ENCODE data around the gene NSMCE4A.

DNA sequence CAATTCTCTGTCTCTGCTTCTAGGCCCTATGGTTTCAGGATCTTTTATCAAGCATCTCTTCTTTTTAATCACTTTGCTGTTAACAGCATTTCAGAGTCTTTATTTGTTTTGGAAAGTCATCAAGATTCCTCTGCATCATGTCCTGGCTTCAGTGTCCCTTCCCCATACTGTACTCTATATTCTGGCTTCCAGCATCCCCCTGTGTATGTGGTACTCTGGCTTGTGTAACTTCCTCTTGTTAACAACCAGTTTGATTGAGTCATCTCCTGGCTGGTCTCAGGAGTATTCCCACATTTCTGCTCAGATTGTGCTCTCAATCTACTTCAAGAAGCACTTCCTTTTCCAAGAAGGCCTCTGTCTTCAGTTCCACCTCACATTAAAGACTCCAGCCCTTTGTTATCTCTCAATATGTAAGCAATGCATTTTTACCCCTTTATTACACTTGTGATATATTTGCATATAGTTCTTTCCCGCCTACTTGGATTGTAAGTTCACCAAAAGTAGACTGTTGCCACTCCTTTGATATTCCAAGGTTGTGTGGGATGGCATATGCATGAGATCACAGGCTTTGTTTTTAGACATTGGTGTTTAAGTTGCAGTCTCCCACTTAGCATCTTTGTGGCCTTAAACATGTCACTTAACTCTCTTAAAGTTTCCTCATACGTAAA is 32.1 kb downstream of the NSMCE4A start:
- TF ChIP-seq POLR2A (IDR thresholded peaks at IDR 0.05) (no peak), CTCF (IDR thresholded peaks at IDR 0.05) (no peak), EP300 (IDR thresholded peaks at IDR 0.05; ENCODE audit: low read depth) (no peak), POLR2AphosphoS5 (IDR thresholded peaks at IDR 0.05) (peak in 1 of 3 donors; percentile 9)
